ENCODE data around the gene DNM2.
A peak's percentile ranks its signal among the peaks of the same experiment; 100 is the strongest.

The DNM2 gene

GRCh38 chr19:10719466-10719961, 1.6 kb downstream of the DNM2 start:
- DNase-seq (ENCODE audit: low read depth): peak; percentile 74
- peak overlapping the region; percentile 89 for H3K4me3 ChIP-seq (ENCODE audit: low read depth, low read length)
- TF ChIP-seq MAX (IDR thresholded peaks at IDR 0.05; ENCODE audit: low read depth, low read length) (no peak), MYC (IDR thresholded peaks at IDR 0.05; ENCODE audit: low read depth, low read length) (no peak), CTCF (IDR thresholded peaks at IDR 0.05; ENCODE audit: low read depth, low read length) (no peak), POLR2A (IDR thresholded peaks at IDR 0.05; ENCODE audit: extremely low read depth, insufficient read length) (no peak)

- TF ChIP-seq CTCF (IDR thresholded peaks at IDR 0.05; ENCODE audit: low read depth, low read length): no peak
- no peak for TF ChIP-seq MYC (IDR thresholded peaks at IDR 0.05; ENCODE audit: low read depth, low read length)
- TF ChIP-seq POLR2A (IDR thresholded peaks at IDR 0.05; ENCODE audit: extremely low read depth, insufficient read length): no peak
- no peak for TF ChIP-seq MAX (IDR thresholded peaks at IDR 0.05; ENCODE audit: low read depth, low read length)
- no peak for DNase-seq (ENCODE audit: low read depth)
- H3K4me3 ChIP-seq (ENCODE audit: low read depth, low read length): peak overlapping the region; percentile 13
Measured at GRCh38 chr19:10720607-10721125, 2.8 kb downstream of the DNM2 start.

GRCh38 chr19:10723591-10723990, 5.7 kb downstream of the DNM2 start:
- DNase-seq (ENCODE audit: low read depth): no peak
- no peak for TF ChIP-seq MYC (IDR thresholded peaks at IDR 0.05; ENCODE audit: low read depth, low read length)
- no peak for TF ChIP-seq CTCF (IDR thresholded peaks at IDR 0.05; ENCODE audit: low read depth, low read length)
- no peak for TF ChIP-seq POLR2A (IDR thresholded peaks at IDR 0.05; ENCODE audit: extremely low read depth, insufficient read length)
- TF ChIP-seq MAX (IDR thresholded peaks at IDR 0.05; ENCODE audit: low read depth, low read length): no peak
- H3K4me3 ChIP-seq (ENCODE audit: low read depth, low read length): no peak overlapping the region

- no peak for TF ChIP-seq MAX (IDR thresholded peaks at IDR 0.05; ENCODE audit: low read depth, low read length)
- TF ChIP-seq MYC (IDR thresholded peaks at IDR 0.05; ENCODE audit: low read depth, low read length): no peak
- no peak for TF ChIP-seq CTCF (IDR thresholded peaks at IDR 0.05; ENCODE audit: low read depth, low read length)
- TF ChIP-seq POLR2A (IDR thresholded peaks at IDR 0.05; ENCODE audit: extremely low read depth, insufficient read length): no peak
- DNase-seq (ENCODE audit: low read depth): no peak
- no peak overlapping the region for H3K4me3 ChIP-seq (ENCODE audit: low read depth, low read length)
Measured at GRCh38 chr19:10724573-10725071, 6.7 kb downstream of the DNM2 start.

- DNase-seq (ENCODE audit: low read depth): no peak
- TF ChIP-seq MAX (IDR thresholded peaks at IDR 0.05; ENCODE audit: low read depth, low read length) (no peak), CTCF (IDR thresholded peaks at IDR 0.05; ENCODE audit: low read depth, low read length) (no peak), POLR2A (IDR thresholded peaks at IDR 0.05; ENCODE audit: extremely low read depth, insufficient read length) (no peak), MYC (IDR thresholded peaks at IDR 0.05; ENCODE audit: low read depth, low read length) (no peak)
- H3K4me3 ChIP-seq (ENCODE audit: low read depth, low read length): no peak overlapping the region
Measured at GRCh38 chr19:10725415-10725814, 7.5 kb downstream of the DNM2 start.
